Ovary (tissue), 3 donors: ENCODE results near the gene NDUFA13.

Experiments used
- CTCF ChIP-seq, 3 donors: fragments of 450-650 bp in 2 of 3; fragments of 200-600 bp in 1 of 3; IDR thresholded peaks; one replicate each; pipeline versions ENCODE4 v1.5.1 to v1.8.0; 2016 to 2022; ENCODE audit warnings: antibody characterized with exemption in 3 of 3, mild to moderate bottlenecking in 1 of 3
- POLR2A ChIP-seq: fragments of 450-650 bp; IDR thresholded peaks from one replicate; pipeline ENCODE4 v1.6.1; 2017; ENCODE audit warnings: antibody characterized with exemption, mild to moderate bottlenecking, moderate library complexity
- donor health status: DM: no; HTN: no; CAD: no.

- TF ChIP-seq POLR2A: no peak
- no peak for TF ChIP-seq CTCF (IDR thresholded peaks at IDR 0.05)
These were observed 43.9 kb downstream of the NDUFA13 start for GRCh38 chr19:19559931-19560330.
